ENCODE measurements around the gene PMPCA.

DNA sequence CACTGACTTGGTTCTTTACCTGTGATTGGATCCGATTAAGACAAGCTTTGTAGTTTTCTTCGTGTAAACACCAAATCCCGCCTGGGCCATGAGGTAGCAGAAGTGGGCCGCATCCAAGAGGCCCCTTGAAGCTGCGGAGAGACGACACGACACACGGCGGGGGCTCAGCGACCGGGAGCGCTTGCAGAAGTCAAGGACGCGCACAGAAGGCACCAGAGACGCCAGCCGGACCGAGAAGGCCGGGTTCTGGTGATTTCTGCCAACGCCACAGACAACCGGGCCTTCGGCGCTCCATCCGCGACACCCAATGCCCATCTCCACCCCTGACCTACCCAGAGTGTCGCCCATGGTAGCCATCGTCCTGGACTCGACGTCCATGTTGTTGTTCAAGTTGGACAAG is 49.0 kb downstream of the PMPCA start:
- TF ChIP-seq EGR1 (IDR thresholded peaks at IDR 0.05) (no peak), CREB1 (IDR thresholded peaks at IDR 0.05; ENCODE audit: low read depth) (no peak), EP300 (IDR thresholded peaks at IDR 0.05; ENCODE audit: borderline replicate concordance) (no peak), YY1 (IDR thresholded peaks at IDR 0.05; ENCODE audit: low read depth) (no peak), NFIC (IDR thresholded peaks at IDR 0.05) (no peak), USF1 (IDR thresholded peaks at IDR 0.05) (no peak), TCF12 (IDR thresholded peaks at IDR 0.05; ENCODE audit: low read depth) (no peak), CEBPB (IDR thresholded peaks at IDR 0.05) (no peak)

Data from Ishikawa (cell line).